ENCODE results near the gene KLHL21. TPM values are rescaled to one million over a fixed set of nuclear protein-coding genes. Genes with fewer than 3 reads are reported as not detected.

The KLHL21 gene
- total RNA-seq, 1 experiment from 2014 or later = 27.5 TPM

DNA sequence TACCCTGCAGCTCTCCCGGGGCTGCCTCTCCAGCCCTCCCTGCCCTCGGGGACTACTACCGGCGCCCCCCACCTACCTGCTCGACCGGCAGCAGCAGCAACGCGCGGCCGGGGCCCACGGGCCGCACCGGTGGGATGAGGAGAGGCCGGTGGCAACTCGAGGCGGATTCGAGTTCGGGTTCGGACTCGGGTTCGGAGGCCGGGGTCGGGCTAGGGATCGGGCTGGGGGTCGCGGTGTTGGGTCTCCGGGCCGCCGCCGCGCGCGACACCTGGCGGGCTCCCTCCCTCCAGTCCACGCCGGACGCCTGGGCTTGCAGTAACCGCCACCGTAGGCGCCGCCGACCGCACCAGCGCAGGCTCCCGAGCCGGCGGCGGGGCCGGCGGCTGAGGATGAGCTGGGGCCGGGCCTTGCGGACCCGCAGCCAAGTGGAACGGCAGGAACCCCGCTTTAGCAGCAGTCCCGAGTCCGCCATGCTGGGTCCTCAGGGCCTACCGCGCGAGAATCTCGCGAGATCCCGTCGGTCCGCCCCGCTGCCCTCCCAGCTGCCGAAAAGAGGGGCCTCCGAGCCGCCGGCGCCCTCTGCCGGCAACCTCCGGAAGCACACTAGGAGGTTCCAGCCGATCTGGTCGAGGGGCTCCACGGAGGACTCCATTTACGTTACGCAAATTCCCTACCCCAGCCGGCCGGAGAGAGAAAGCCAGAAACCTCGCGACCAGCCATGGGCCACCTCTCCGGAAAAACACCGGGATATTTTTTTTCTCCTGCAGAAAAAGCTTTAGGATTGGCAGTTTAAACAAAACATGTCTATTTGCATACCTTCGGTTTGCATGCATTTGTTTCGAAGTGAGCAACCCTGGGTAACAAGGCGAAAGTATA is 48.4 kb downstream of the KLHL21 start, which contains the start of gene NOL9:
NOL9 (minus strand) TSS at position 483 of the 876 bp plus-strand sequence; CDS start at position 472, 11 bp downstream.
- BruUV-seq (replicated peaks) = no TSS peak
- POLR2A ChIA-PET = interaction anchor here (0.6 kb wide), 1 partner anchor 114 kb away, joined by 5 read pairs; no protein-coding TSS in a partner anchor

More for the DNA sequence above, 48.4 kb downstream of the KLHL21 start, which contains the start of gene NOL9:
- intact Hi-C loops (cut with micrococcal nuclease) = loop anchor here (1.0 to 2.0 kb wide), 2 partner anchors 49 to 92 kb away; partner anchors contain the start of gene KLHL21
- DNase-seq (ENCODE audit: low read depth, low spot score) (peak; percentile 78), ATAC-seq (peak; percentile 91)
- RAD21 ChIA-PET (ENCODE audit: low non-redundant PET in 1 of 2, low total read pairs in 2 of 2, uncharacterized antibody in 2 of 2, unreplicated experiment in 2 of 2) = no interaction called here
- peaks cover 8% of the 10 kb centered on the region; the same call in 1 of the 2 replicates for H4K20me1 ChIP-seq (ENCODE audit: insufficient read depth)
- CTCF ChIA-PET = interaction anchor here (0.9 to 1.2 kb wide), 4 partner anchors 26 to 64 kb away, joined by 3 to 4 read pairs (median 3); partner anchors contain the start of gene ZBTB48
- no peaks in the 10 kb centered on the region for H3K27me3 ChIP-seq (ENCODE audit: insufficient read depth, low read length)
- TF ChIP-seq, protein P1, sequence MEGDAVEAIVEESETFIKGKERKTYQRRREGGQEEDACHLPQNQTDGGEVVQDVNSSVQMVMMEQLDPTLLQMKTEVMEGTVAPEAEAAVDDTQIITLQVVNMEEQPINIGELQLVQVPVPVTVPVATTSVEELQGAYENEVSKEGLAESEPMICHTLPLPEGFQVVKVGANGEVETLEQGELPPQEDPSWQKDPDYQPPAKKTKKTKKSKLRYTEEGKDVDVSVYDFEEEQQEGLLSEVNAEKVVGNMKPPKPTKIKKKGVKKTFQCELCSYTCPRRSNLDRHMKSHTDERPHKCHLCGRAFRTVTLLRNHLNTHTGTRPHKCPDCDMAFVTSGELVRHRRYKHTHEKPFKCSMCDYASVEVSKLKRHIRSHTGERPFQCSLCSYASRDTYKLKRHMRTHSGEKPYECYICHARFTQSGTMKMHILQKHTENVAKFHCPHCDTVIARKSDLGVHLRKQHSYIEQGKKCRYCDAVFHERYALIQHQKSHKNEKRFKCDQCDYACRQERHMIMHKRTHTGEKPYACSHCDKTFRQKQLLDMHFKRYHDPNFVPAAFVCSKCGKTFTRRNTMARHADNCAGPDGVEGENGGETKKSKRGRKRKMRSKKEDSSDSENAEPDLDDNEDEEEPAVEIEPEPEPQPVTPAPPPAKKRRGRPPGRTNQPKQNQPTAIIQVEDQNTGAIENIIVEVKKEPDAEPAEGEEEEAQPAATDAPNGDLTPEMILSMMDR (IDR thresholded peaks at IDR 0.05 in 2 of 3, conservative IDR thresholded peaks at IDR 0.05 in 1 of 3; ENCODE audit: borderline replicate concordance in 1 of 3, insufficient read depth in 1 of 3, low read depth in 2 of 3, low read length in 2 of 3) = peak; percentile 81 to 89 (median 88)
- TF ChIP-seq ELF1 (IDR thresholded peaks at IDR 0.05; ENCODE audit: borderline replicate concordance, low read depth) (no peak), SIN3A (IDR thresholded peaks at IDR 0.05; ENCODE audit: low read depth) (peak; percentile 73), FOSL1 (IDR thresholded peaks at IDR 0.05; ENCODE audit: low read depth) (no peak), ZFX (IDR thresholded peaks at IDR 0.05) (peak; percentile 84), RAD21 (IDR thresholded peaks at IDR 0.05; ENCODE audit: low read depth) (peak; percentile 58), CEBPB (IDR thresholded peaks at IDR 0.05; ENCODE audit: low read depth) (no peak), POLR2A (IDR thresholded peaks at IDR 0.05; ENCODE audit: borderline replicate concordance, extremely low read depth, insufficient read depth, insufficient read length) (peak; percentile 57), EGR1 (IDR thresholded peaks at IDR 0.05; ENCODE audit: low read depth) (no peak), POLR2AphosphoS5 (IDR thresholded peaks at IDR 0.05; ENCODE audit: low read depth, low read length) (peak; percentile 93), CBX3 (IDR thresholded peaks at IDR 0.05; ENCODE audit: low read depth) (peak; percentile 76; the same call in 1 of the 2 replicates), TCF7L2 (IDR thresholded peaks at IDR 0.05; ENCODE audit: borderline replicate concordance, extremely low read depth, insufficient read depth, insufficient read length) (peak; percentile 27), YY1 (IDR thresholded peaks at IDR 0.05; ENCODE audit: extremely low read depth, insufficient replicate concordance, low read depth, low read length) (peak; percentile 96), SP1 (IDR thresholded peaks at IDR 0.05; ENCODE audit: low read depth) (peak; percentile 57; the same call in 1 of the 2 replicates), EZH2 (IDR thresholded peaks at IDR 0.05) (no peak)
- TF ChIP-seq, protein P2, sequence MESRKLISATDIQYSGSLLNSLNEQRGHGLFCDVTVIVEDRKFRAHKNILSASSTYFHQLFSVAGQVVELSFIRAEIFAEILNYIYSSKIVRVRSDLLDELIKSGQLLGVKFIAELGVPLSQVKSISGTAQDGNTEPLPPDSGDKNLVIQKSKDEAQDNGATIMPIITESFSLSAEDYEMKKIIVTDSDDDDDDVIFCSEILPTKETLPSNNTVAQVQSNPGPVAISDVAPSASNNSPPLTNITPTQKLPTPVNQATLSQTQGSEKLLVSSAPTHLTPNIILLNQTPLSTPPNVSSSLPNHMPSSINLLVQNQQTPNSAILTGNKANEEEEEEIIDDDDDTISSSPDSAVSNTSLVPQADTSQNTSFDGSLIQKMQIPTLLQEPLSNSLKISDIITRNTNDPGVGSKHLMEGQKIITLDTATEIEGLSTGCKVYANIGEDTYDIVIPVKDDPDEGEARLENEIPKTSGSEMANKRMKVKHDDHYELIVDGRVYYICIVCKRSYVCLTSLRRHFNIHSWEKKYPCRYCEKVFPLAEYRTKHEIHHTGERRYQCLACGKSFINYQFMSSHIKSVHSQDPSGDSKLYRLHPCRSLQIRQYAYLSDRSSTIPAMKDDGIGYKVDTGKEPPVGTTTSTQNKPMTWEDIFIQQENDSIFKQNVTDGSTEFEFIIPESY (IDR thresholded peaks at IDR 0.05; ENCODE audit: extremely low read depth, insufficient replicate concordance, low read length) = peak; percentile 98
- TF ChIP-seq, protein P3, sequence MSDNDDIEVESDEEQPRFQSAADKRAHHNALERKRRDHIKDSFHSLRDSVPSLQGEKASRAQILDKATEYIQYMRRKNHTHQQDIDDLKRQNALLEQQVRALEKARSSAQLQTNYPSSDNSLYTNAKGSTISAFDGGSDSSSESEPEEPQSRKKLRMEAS (IDR thresholded peaks at IDR 0.05) = peak; percentile 66; the same call in 1 of the 2 replicates
- peaks cover 8 to 11% of the 10 kb centered on the region in 2 experiments for H3K36me3 ChIP-seq (ENCODE audit: control insufficient read depth in 1 of 2, insufficient read depth in 2 of 2, low read length in 2 of 2)
- H3K9ac ChIP-seq (ENCODE audit: low read length) = peak within 1 kb of the TSS; percentile 97
- peak within 1 kb of the TSS; percentile 89 for H2AFZ ChIP-seq (ENCODE audit: low read depth, low read length, poor library complexity, severe bottlenecking)
- peak within 1 kb of the TSS; percentile 98 for H3K4me3 ChIP-seq (replicated peaks in 1 of 2; ENCODE audit: low read depth in 1 of 2, low read length in 2 of 2)
- no peaks in the 10 kb centered on the region for H3K9me2 ChIP-seq (ENCODE audit: insufficient read depth)
- H3K27ac ChIP-seq (ENCODE audit: low read depth, low read length) = peak within 1 kb of the TSS; percentile 96
- H3K4me2 ChIP-seq (ENCODE audit: low read length) = peak within 1 kb of the TSS; percentile 99
- H3K79me2 ChIP-seq (ENCODE audit: insufficient read depth, low read length) = peaks cover 44% of the 10 kb centered on the region
- H3K4me1 ChIP-seq (ENCODE audit: control insufficient read depth in 1 of 2, insufficient read depth in 2 of 2, low read length in 2 of 2) = peaks cover 9 to 14% of the 10 kb centered on the region in 2 experiments
- no peaks in the 10 kb centered on the region for H3K9me3 ChIP-seq (ENCODE audit: control insufficient read depth in 1 of 2, insufficient read depth in 1 of 2, low read depth in 1 of 2, low read length in 2 of 2)
